ENCODE data around the gene LIPG. TPM values are rescaled to one million over a fixed set of nuclear protein-coding genes. Genes with fewer than 3 reads are reported as not detected.
"Not testable (repeated sequence)": the region's sequence is repeated elsewhere in the genome, so short reads cannot be mapped to it uniquely, and the experiment has no call there.

LIPG gene
- polyA plus RNA-seq, 1 donor (not counting 4 experiments of a cell fraction or from before 2014, with no cell fraction given): 241 TPM

- H3K4me3 ChIP-seq (ENCODE audit: control insufficient read depth in 2 of 3, extremely low read depth in 1 of 3, insufficient read depth in 2 of 3, low read depth in 1 of 3, low read length in 3 of 3): no peak overlapping the region
- H3K9me3 ChIP-seq (ENCODE audit: control insufficient read depth, low read depth, low read length): no peaks in the 10 kb centered on the region
- no peaks in the 10 kb centered on the region for H3K79me2 ChIP-seq (ENCODE audit: control insufficient read depth, insufficient read depth, low read length)
- H3K4me1 ChIP-seq (ENCODE audit: control insufficient read depth, extremely low read depth, insufficient read depth, low read length): no peaks in the 10 kb centered on the region
- H3K36me3 ChIP-seq (ENCODE audit: control insufficient read depth in 2 of 2, extremely low read depth in 1 of 2, insufficient read depth in 2 of 2, low read length in 2 of 2): no peaks in the 10 kb centered on the region
- H3K27me3 ChIP-seq (ENCODE audit: control insufficient read depth, extremely low read depth, insufficient read depth, low read length): no peaks in the 10 kb centered on the region
- H3K27ac ChIP-seq (ENCODE audit: control insufficient read depth, insufficient read depth, low read length): no peak overlapping the region
- H3K4me2 ChIP-seq (ENCODE audit: control insufficient read depth, extremely low read depth, insufficient read depth, low read depth, low read length): no peak overlapping the region
- DNase-seq (ENCODE audit: low read depth, low spot score) (no peak), FAIRE-seq (no peak)
- H3K9ac ChIP-seq (ENCODE audit: control insufficient read depth, extremely low read depth, insufficient read depth, low read length): no peak overlapping the region
- dilution Hi-C loops (cut with MboI; ENCODE audit: extremely low pct_ligation_motif_present, low sequenced_read_pairs): no loop called here
- no peaks in the 10 kb centered on the region for H4K20me1 ChIP-seq (ENCODE audit: control insufficient read depth, extremely low read depth, insufficient read depth, low read length)
- H3K9me1 ChIP-seq (ENCODE audit: control insufficient read depth, extremely low read depth, insufficient read depth, low read length): no peaks in the 10 kb centered on the region
- H2AFZ ChIP-seq (ENCODE audit: control insufficient read depth, low read length): no peak overlapping the region
- TF ChIP-seq EZH2 (IDR thresholded peaks at IDR 0.05; ENCODE audit: low read length): no peak
- TF ChIP-seq, protein P1, sequence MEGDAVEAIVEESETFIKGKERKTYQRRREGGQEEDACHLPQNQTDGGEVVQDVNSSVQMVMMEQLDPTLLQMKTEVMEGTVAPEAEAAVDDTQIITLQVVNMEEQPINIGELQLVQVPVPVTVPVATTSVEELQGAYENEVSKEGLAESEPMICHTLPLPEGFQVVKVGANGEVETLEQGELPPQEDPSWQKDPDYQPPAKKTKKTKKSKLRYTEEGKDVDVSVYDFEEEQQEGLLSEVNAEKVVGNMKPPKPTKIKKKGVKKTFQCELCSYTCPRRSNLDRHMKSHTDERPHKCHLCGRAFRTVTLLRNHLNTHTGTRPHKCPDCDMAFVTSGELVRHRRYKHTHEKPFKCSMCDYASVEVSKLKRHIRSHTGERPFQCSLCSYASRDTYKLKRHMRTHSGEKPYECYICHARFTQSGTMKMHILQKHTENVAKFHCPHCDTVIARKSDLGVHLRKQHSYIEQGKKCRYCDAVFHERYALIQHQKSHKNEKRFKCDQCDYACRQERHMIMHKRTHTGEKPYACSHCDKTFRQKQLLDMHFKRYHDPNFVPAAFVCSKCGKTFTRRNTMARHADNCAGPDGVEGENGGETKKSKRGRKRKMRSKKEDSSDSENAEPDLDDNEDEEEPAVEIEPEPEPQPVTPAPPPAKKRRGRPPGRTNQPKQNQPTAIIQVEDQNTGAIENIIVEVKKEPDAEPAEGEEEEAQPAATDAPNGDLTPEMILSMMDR (optimal IDR thresholded peaks at IDR 0.05 in 1 of 3, IDR thresholded peaks at IDR 0.05 in 1 of 3, conservative IDR thresholded peaks at IDR 0.05 in 1 of 3; ENCODE audit: extremely low read depth in 1 of 3, insufficient read depth in 2 of 3, low read length in 3 of 3): no peak
These were observed 47.3 kb upstream of the LIPG start for GRCh38 chr18:49514577-49514976.

DNA sequence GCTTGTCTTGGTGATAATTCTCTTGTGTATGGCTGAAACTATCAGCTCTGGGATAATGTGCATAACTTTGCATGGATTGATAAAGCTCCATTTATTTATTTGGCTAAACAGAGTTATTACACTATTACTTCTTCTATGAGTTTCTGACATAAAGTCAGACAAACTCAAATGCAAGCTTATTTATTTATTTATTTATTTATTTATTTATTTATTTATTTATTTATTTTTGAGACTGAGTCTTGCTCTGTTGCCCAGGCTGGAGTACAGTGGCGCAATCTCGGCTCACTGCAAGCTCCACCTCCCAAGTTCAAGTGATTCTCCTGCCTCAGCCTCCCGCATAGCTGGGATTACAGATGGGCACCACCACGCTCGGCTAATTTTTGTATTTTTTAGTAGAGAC, 46.9 kb upstream of the LIPG start:
- H3K9me3 ChIP-seq (ENCODE audit: control insufficient read depth, low read depth, low read length); dilution Hi-C loops (cut with MboI; ENCODE audit: extremely low pct_ligation_motif_present, low sequenced_read_pairs); H3K27ac ChIP-seq (ENCODE audit: control insufficient read depth, insufficient read depth, low read length); FAIRE-seq; H3K4me2 ChIP-seq (ENCODE audit: control insufficient read depth, extremely low read depth, insufficient read depth, low read depth, low read length); H3K4me1 ChIP-seq (ENCODE audit: control insufficient read depth, extremely low read depth, insufficient read depth, low read length); H3K9ac ChIP-seq (ENCODE audit: control insufficient read depth, extremely low read depth, insufficient read depth, low read length); H3K79me2 ChIP-seq (ENCODE audit: control insufficient read depth, insufficient read depth, low read length); H2AFZ ChIP-seq (ENCODE audit: control insufficient read depth, low read length); H3K36me3 ChIP-seq (ENCODE audit: control insufficient read depth in 2 of 2, extremely low read depth in 1 of 2, insufficient read depth in 2 of 2, low read length in 2 of 2); H4K20me1 ChIP-seq (ENCODE audit: control insufficient read depth, extremely low read depth, insufficient read depth, low read length); H3K4me3 ChIP-seq (ENCODE audit: control insufficient read depth in 2 of 3, extremely low read depth in 1 of 3, insufficient read depth in 2 of 3, low read depth in 1 of 3, low read length in 3 of 3); H3K27me3 ChIP-seq (ENCODE audit: control insufficient read depth, extremely low read depth, insufficient read depth, low read length); DNase-seq (ENCODE audit: low read depth, low spot score); H3K9me1 ChIP-seq (ENCODE audit: control insufficient read depth, extremely low read depth, insufficient read depth, low read length): not testable (repeated sequence)

GRCh38 chr18:49515516-49515915, 46.3 kb upstream of the LIPG start:
- no peak overlapping the region for H3K9ac ChIP-seq (ENCODE audit: control insufficient read depth, extremely low read depth, insufficient read depth, low read length)
- no peak overlapping the region for H3K27ac ChIP-seq (ENCODE audit: control insufficient read depth, insufficient read depth, low read length)
- no peaks in the 10 kb centered on the region for H3K27me3 ChIP-seq (ENCODE audit: control insufficient read depth, extremely low read depth, insufficient read depth, low read length)
- FAIRE-seq (no peak), DNase-seq (ENCODE audit: low read depth, low spot score) (no peak)
- H3K4me2 ChIP-seq (ENCODE audit: control insufficient read depth, extremely low read depth, insufficient read depth, low read depth, low read length): no peak overlapping the region
- H4K20me1 ChIP-seq (ENCODE audit: control insufficient read depth, extremely low read depth, insufficient read depth, low read length): no peaks in the 10 kb centered on the region
- H3K9me1 ChIP-seq (ENCODE audit: control insufficient read depth, extremely low read depth, insufficient read depth, low read length): no peaks in the 10 kb centered on the region
- no peak overlapping the region for H3K4me3 ChIP-seq (ENCODE audit: control insufficient read depth in 2 of 3, extremely low read depth in 1 of 3, insufficient read depth in 2 of 3, low read depth in 1 of 3, low read length in 3 of 3)
- no peaks in the 10 kb centered on the region for H3K36me3 ChIP-seq (ENCODE audit: control insufficient read depth in 2 of 2, extremely low read depth in 1 of 2, insufficient read depth in 2 of 2, low read length in 2 of 2)
- dilution Hi-C loops (cut with MboI; ENCODE audit: extremely low pct_ligation_motif_present, low sequenced_read_pairs): no loop called here
- H3K4me1 ChIP-seq (ENCODE audit: control insufficient read depth, extremely low read depth, insufficient read depth, low read length): no peaks in the 10 kb centered on the region
- H2AFZ ChIP-seq (ENCODE audit: control insufficient read depth, low read length): no peak overlapping the region
- no peak for TF ChIP-seq EZH2 (IDR thresholded peaks at IDR 0.05; ENCODE audit: low read length)
- TF ChIP-seq, protein P1 (optimal IDR thresholded peaks at IDR 0.05 in 1 of 3, IDR thresholded peaks at IDR 0.05 in 1 of 3, conservative IDR thresholded peaks at IDR 0.05 in 1 of 3; ENCODE audit: extremely low read depth in 1 of 3, insufficient read depth in 2 of 3, low read length in 3 of 3): no peak
- no peaks in the 10 kb centered on the region for H3K9me3 ChIP-seq (ENCODE audit: control insufficient read depth, low read depth, low read length)
- no peaks in the 10 kb centered on the region for H3K79me2 ChIP-seq (ENCODE audit: control insufficient read depth, insufficient read depth, low read length)

All from keratinocyte (primary cell).